GM13976 (cell line): Measurements from ENCODE around the gene TNFAIP8.
A peak's percentile ranks its signal among the peaks of the same experiment; 100 is the strongest.

Experiments
- DNase-seq: peaks from one replicate; pipeline ENCODE4 v3.0.0; 2012; ENCODE audit warnings: low spot score
- in situ Hi-C: fragments of 300-500 bp; cut with MboI; formaldehyde crosslinking; loops from one replicate; pipeline ENCODE4 v1.12.0; 2022; ENCODE audit warnings: low sequenced_read_pairs, mixed read lengths, inconsistent platforms; ENCODE audit not compliant: unreplicated experiment
- TF ChIP-seq, protein P1 (sequence below): IDR thresholded peaks from 2 replicates; pipeline ENCODE4 v1.5.1; 2012; ENCODE audit warnings: borderline replicate concordance, mild to moderate bottlenecking; ENCODE audit not compliant: insufficient read depth; ENCODE audit errors: extremely low read depth, missing control alignments, control extremely low read depth

TNFAIP8 gene

DNA sequence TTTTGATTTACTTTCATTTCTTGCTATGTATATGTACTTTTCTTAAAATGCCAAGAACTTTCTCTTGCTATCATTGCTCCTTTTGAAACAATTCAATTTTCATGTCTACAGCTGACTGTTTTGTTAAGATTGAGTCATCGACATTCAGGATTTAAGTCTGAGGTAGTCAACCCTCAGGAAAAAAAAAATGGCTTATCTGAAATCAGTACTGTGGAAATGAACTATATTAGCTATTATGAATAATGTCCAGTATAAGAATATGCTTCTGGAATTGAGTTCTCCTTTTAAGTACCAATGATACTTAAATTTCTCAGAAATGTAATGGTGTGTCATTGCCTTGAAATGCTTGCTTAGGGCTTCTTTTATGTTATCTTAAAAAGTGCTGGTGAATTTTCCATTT lies 37.9 kb downstream of the TNFAIP8 start:
- no peak for DNase-seq
- in situ Hi-C loops: no loop called here
- TF ChIP-seq, protein P1, sequence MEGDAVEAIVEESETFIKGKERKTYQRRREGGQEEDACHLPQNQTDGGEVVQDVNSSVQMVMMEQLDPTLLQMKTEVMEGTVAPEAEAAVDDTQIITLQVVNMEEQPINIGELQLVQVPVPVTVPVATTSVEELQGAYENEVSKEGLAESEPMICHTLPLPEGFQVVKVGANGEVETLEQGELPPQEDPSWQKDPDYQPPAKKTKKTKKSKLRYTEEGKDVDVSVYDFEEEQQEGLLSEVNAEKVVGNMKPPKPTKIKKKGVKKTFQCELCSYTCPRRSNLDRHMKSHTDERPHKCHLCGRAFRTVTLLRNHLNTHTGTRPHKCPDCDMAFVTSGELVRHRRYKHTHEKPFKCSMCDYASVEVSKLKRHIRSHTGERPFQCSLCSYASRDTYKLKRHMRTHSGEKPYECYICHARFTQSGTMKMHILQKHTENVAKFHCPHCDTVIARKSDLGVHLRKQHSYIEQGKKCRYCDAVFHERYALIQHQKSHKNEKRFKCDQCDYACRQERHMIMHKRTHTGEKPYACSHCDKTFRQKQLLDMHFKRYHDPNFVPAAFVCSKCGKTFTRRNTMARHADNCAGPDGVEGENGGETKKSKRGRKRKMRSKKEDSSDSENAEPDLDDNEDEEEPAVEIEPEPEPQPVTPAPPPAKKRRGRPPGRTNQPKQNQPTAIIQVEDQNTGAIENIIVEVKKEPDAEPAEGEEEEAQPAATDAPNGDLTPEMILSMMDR: no peak

DNA sequence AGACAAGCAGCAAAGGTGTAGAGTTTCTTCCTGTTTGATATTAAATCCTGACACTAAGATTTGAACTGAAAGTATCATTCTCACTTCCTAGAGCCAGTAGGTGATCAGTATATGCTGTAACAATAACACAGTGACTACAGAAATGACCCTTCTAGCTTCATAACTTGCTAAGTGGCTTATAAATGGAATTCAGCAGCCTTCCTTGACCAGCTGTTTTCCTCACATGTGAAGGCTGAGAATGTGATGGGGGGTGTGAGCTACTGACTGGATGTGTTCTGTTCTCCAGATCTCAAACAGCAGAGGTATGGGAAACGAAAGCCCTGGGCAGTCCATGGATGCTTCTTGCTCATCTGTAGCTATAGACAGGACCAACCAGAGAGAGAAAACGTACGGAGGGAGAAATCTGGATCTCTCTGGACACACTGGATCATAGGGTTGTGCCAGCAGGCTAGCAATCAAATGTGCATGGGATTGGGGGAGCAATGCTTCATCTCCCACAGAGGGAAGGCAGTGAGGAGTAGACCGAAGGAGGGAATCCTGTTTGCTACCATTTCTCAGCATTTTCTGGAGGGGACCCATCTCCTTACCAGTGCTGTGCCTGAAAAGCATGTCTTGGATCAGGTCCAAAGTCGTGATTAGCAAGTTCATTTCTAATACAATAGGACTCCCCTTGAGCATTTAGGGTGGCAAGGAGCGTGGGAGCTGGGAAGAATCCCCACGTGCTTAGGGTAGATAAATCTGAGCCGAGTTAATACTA lies 39.4 kb downstream of the TNFAIP8 start:
- no peak for DNase-seq
- in situ Hi-C loops: no loop called here

DNA sequence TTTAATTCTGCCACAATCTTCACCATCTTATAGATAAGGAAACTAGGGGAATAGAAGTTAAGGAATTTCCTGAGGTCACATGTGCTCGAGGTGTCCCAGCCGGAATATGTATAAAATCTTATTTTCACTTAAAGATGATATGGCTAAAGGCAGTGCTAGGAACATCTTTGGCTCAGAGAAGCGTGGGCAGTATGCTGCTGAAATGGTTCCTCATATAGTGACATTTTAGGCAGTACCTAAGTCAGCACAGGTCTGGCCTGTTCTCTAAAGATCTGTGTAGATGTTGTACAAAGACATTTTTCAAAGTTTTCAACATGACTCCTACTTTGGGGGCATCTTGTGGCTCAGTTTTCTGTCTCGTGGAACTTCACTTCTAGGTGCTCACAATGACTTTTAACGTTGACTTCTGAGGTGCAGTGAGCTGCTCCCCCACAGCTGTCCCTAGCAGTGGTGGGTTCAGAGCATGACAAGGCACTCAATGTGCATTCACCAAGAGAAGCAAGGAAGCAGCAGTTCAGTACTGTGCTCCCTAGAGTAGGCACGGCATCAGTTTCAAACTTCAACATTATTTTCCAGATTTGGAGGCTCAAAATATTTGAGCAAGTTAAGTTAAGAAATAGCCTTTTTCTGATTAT lies 40.3 kb downstream of the TNFAIP8 start:
- DNase-seq: no peak
- TF ChIP-seq, protein P1: no peak
- in situ Hi-C loops: no loop called here

More for the DNA sequence above, 39.4 kb downstream of the TNFAIP8 start:
- TF ChIP-seq, protein P1: no peak

DNA sequence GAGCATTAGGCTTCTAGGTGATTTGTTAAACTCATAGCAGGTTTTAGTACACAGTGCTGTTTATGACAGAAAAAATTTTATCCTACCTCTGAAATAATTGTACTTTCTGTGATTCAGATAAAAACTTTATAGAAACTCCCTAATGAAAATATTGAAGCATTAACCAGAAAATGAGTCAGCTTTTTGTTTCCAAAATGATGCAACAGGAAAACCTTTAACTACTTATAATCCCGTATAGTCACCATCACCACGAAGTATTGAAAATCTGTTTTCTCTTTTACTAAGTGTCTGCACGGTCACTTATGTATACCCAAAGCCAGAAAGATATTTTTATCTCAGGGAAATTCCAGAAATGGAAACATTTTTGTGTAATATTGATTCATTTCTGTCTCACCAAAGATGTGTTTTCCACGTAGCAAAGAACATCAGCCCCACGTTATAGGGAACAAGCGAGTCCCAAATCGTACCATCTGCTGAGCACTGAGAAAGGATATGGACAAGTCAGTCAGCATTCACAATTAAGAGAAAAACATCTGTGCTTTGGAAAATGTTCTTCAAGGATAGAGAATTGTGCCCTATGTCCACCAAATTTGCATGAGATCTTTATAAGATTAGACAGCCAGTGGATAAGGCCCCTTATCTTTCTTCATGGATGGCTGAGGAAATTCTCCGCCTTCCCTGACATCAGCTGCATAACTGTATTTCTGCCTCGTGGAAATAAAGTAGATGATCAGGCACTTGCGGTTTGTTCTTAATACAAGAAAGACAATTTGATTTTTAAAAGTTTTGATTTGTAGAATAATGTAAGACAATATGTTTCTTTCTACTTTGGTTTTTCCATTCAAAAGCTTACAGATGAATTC lies 41.9 kb downstream of the TNFAIP8 start:
- in situ Hi-C loops: no loop called here
- DNase-seq: peak; percentile 16
- TF ChIP-seq, protein P1: no peak

DNA sequence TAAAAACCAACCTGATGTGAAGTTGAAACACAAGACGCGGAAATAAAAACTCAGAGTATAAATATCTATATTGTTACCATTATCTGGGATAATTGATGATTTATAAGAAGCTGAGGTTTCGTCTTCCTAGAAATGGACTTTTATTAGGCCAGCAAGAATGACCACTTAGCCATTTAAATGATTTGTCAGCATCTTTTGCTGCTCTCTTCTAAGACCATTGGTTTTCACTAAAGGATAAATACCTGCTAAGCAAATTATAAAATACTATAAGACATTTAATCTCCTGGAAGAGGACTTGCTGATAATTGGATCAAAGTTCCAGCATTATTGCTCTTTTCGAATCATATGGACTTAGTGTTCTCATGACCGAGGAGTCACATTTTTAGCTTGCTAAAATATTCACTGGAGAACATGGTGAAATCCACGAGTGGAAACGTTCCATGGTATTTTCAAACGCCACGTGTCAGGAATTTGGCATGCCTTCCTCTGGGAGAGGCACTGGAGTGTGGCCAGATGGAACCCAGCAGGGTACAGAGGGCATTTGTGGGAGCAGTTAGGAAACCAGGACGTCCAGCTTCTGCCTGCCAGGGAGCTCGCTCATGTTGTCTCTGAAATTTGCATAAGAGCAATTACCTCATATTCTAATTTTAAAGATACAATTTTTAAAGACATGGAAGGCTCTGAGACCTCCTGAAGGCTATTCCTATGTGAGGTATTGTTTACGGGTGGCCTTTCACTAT lies 43.1 kb downstream of the TNFAIP8 start:
- in situ Hi-C loops: no loop called here
- no peak for DNase-seq
- TF ChIP-seq, protein P1: no peak

DNA sequence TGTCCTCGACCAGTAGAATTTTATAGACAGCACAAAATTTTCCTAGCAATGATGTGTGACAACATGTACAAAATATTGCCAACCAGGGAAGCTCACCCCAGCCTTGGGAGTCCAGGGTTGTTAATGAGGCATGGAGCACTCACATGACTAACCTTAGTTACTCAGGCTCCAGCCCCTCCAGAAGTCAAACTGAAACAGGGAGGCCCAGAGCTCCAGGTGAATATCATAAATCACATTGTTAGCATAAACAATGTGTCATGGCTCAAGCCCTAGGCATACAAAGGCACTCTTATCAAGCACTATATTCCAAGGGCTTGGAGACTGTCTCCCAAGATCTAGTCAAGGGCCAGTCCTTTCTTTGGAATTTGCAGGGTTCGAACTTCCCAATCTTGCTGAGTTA lies 44.4 kb downstream of the TNFAIP8 start:
- in situ Hi-C loops: no loop called here
- no peak for DNase-seq
- TF ChIP-seq, protein P1: no peak
